OCI-LY7 (cell line): ENCODE measurements around the gene KAT7. TPM values are rescaled to one million over a fixed set of nuclear protein-coding genes. Genes with fewer than 3 reads are reported as not detected.

ENCODE experiments used
- BruUV-seq: library from RNA; stranded (reverse); fragments of 400-500 nt; replicated peaks from 2 replicates; lab custom pipeline; 2021; lab: Mats Ljungman, UMichigan
- CTCF ChIA-PET: fragments of 300-600 bp; sonication (Branson Sonifier 250); formaldehyde crosslinking; loops from one replicate; lab custom pipeline; 2022; ENCODE audit warnings: antibody characterized with exemption; ENCODE audit not compliant: unreplicated experiment; lab: Charles Lee
- POLR2A ChIA-PET: fragments of 300-600 bp; sonication (Branson Sonifier 250); formaldehyde crosslinking; loops from one replicate; lab custom pipeline; 2022; ENCODE audit warnings: antibody characterized with exemption; lab: Charles Lee
- DNase-seq: peaks from one replicate; pipeline ENCODE4 v3.0.0-alpha.2; 2015; ENCODE audit warnings: low spot score
- H2AFZ ChIP-seq: fragments of 200-600 bp; sonication (generic), shearing (Covaris generic); 2 replicates; pipeline ENCODE4 v1.6.1; 2014; ENCODE audit warnings: mild to moderate bottlenecking, antibody characterized with exemption, low read length, moderate library complexity
- H3K27ac ChIP-seq: fragments of 200-600 bp; sonication (generic); 2 replicates; pipeline ENCODE4 v1.5.1; 2014; ENCODE audit warnings: mixed run types, low read depth, mild to moderate bottlenecking, moderate library complexity, low read length, inconsistent platforms; ENCODE audit not compliant: poor library complexity, severe bottlenecking
- H3K36me3 ChIP-seq: fragments of 200-600 bp; sonication (generic); 2 replicates; pipeline ENCODE4 v1.6.1; 2014; ENCODE audit warnings: mild to moderate bottlenecking, antibody characterized with exemption, low read length, moderate library complexity, mixed read lengths; ENCODE audit not compliant: insufficient read depth
- H3K4me1 ChIP-seq: fragments of 200-600 bp; sonication (generic); 2 replicates; pipeline ENCODE4 v1.5.1; 2014; ENCODE audit warnings: mild to moderate bottlenecking, low read length; ENCODE audit not compliant: insufficient read depth, poor library complexity, severe bottlenecking
- H3K4me2 ChIP-seq: fragments of 200-600 bp; sonication (generic); 2 replicates; pipeline ENCODE4 v1.6.1; 2014; ENCODE audit warnings: mild to moderate bottlenecking, low read length
- H3K4me3 ChIP-seq: fragments of 200-600 bp; sonication (generic); 2 replicates; pipeline ENCODE4 v1.5.1; 2014; ENCODE audit warnings: mild to moderate bottlenecking, low read depth, low read length; ENCODE audit not compliant: poor library complexity, severe bottlenecking
- H3K79me2 ChIP-seq: fragments of 200-600 bp; sonication (generic); 2 replicates; pipeline ENCODE4 v1.6.1; 2016; ENCODE audit warnings: low read depth, mild to moderate bottlenecking, low read length, moderate library complexity, mixed read lengths; ENCODE audit not compliant: insufficient read depth
- H3K9me2 ChIP-seq: fragments of 200-600 bp; sonication (generic); 2 replicates; pipeline ENCODE4 v1.6.1; 2016; ENCODE audit warnings: mild to moderate bottlenecking, low read length, mixed read lengths; ENCODE audit not compliant: insufficient read depth
- H3K9me3 ChIP-seq: fragments of 200-600 bp; sonication (generic); 2 replicates; pipeline ENCODE4 v1.6.1; 2014; ENCODE audit warnings: mild to moderate bottlenecking, mixed run types, low read length, mixed read lengths
- H4K20me1 ChIP-seq: fragments of 200-600 bp; sonication (generic); 2 replicates; pipeline ENCODE4 v1.6.1; 2014; ENCODE audit warnings: mild to moderate bottlenecking, antibody characterized with exemption, low read length, moderate library complexity, mixed read lengths; ENCODE audit not compliant: insufficient read depth
- EZH2phosphoT487 ChIP-seq: fragments of 200-600 bp; sonication (generic); IDR thresholded peaks from 2 replicates; pipeline ENCODE4 v1.6.1; 2018; ENCODE audit warnings: low read depth, borderline replicate concordance, mild to moderate bottlenecking, mixed run types, antibody characterized with exemption, low read length, moderate library complexity, mixed read lengths
- intact Hi-C: fragments of 100-400 bp; cut with micrococcal nuclease; formaldehyde crosslinking; loops from one replicate; pipeline ENCODE4 v1.10.0; 2022; ENCODE audit not compliant: unreplicated experiment
- total RNA-seq, 2 experiments: library from RNA; depleted of rRNA in 1 of 2; stranded (reverse); fragments of >200 nt in 1 of 2; shearing (Covaris generic) in 1 of 2; gene quantifications; 2 replicates each; pipeline ENCODE4 v1.2.3, GENCODE V29; 2014 to 2022
- TF ChIP-seq, protein P1 (sequence below): fragments of 200-600 bp; sonication (generic); conservative IDR thresholded peaks from 2 replicates; pipeline ENCODE4 v1.5.1; 2014; ENCODE audit warnings: mild to moderate bottlenecking, antibody characterized with exemption, low read length, moderate library complexity, mixed read lengths

The KAT7 gene
- total RNA-seq, 2 experiments from 2014 or later = 43.3 to 70.3 TPM

DNA sequence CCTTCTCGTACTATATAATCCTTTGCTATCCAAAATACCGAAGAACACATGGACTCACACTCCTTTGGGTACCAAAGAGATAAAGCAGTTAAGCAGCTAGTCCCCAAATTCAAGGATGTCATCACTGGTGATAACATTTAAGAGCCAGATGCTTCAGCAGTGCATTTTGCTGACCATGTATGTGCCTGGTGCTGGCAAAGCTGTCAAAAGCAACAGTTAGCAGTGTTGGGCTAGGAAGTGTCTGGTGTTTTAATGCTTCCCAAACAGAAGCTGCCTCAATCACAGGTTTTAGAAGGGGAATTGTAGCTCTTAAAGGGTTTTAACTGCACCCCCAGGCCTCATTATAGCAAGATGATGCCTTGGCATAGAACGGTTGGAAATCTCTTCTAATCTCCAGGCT, 29.3 kb upstream of the KAT7 start:
- Histone ChIP-seq H3K79me2 (peaks cover 92% of the 10 kb centered on the region), H3K9me3 (no peaks in the 10 kb centered on the region), H3K36me3 (peaks cover 43% of the 10 kb centered on the region), H2AFZ (no peak overlapping the region), H3K4me2 (peak overlapping the region; percentile 94), H3K4me1 (peaks cover 60% of the 10 kb centered on the region), H3K4me3 (peak overlapping the region; percentile 87), H4K20me1 (peaks cover 15% of the 10 kb centered on the region; the same call in 1 of the 2 replicates), H3K27ac (peak overlapping the region; percentile 79), H3K9me2 (no peaks in the 10 kb centered on the region)
- DNase-seq = no peak
- POLR2A ChIA-PET = interaction anchor here (0.7 to 9.3 kb wide), 4 partner anchors 11 to 49 kb away, joined by 3 to 124 read pairs (median 40); no protein-coding TSS in a partner anchor
- intact Hi-C loops = no loop called here
- TF ChIP-seq, protein P1, sequence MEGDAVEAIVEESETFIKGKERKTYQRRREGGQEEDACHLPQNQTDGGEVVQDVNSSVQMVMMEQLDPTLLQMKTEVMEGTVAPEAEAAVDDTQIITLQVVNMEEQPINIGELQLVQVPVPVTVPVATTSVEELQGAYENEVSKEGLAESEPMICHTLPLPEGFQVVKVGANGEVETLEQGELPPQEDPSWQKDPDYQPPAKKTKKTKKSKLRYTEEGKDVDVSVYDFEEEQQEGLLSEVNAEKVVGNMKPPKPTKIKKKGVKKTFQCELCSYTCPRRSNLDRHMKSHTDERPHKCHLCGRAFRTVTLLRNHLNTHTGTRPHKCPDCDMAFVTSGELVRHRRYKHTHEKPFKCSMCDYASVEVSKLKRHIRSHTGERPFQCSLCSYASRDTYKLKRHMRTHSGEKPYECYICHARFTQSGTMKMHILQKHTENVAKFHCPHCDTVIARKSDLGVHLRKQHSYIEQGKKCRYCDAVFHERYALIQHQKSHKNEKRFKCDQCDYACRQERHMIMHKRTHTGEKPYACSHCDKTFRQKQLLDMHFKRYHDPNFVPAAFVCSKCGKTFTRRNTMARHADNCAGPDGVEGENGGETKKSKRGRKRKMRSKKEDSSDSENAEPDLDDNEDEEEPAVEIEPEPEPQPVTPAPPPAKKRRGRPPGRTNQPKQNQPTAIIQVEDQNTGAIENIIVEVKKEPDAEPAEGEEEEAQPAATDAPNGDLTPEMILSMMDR = no peak
- TF ChIP-seq EZH2phosphoT487 = no peak
- CTCF ChIA-PET = interaction anchor here (0.6 to 1.1 kb wide), 2 partner anchors 29 to 171 kb away, joined by 3 read pairs; no protein-coding TSS in a partner anchor
- BruUV-seq = no TSS peak

DNA sequence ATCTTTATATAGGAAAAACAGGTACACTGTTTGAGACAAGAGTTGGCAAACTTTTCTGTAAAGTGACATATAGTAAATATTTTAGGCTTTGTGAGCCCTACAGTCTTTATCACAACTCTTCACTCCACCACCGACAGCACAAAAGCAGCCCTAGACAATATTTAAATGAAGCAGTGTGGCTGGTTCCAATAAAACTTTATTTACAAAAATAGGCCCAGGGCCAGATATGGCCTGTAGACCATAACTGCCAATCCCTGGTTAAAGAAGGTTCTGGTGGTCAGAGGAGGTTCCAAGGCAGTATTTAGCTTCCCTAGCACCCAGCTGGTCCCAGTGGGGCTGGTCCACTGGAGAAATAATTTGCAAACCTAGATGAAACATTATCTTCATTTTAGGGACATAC, 28.2 kb upstream of the KAT7 start:
- Histone ChIP-seq H4K20me1 (peaks cover 15% of the 10 kb centered on the region; the same call in 1 of the 2 replicates), H3K4me2 (peak overlapping the region; percentile 94), H3K36me3 (peaks cover 39% of the 10 kb centered on the region), H3K79me2 (peaks cover 81% of the 10 kb centered on the region), H3K9me3 (peaks cover 9% of the 10 kb centered on the region; the same call in 1 of the 2 replicates), H3K4me1 (peaks cover 57% of the 10 kb centered on the region), H3K4me3 (peak overlapping the region; percentile 87), H3K27ac (peak overlapping the region; percentile 79), H3K9me2 (no peaks in the 10 kb centered on the region), H2AFZ (no peak overlapping the region)
- DNase-seq = no peak
- BruUV-seq = no TSS peak
- ChIA-PET POLR2A (interaction anchor here (1.9 to 9.3 kb wide), 3 partner anchors 12 to 23 kb away, joined by 9 to 124 read pairs (median 71); no protein-coding TSS in a partner anchor), CTCF (no interaction called here)
- no peak for TF ChIP-seq EZH2phosphoT487
- TF ChIP-seq, protein P1 = no peak
- intact Hi-C loops = no loop called here

DNA sequence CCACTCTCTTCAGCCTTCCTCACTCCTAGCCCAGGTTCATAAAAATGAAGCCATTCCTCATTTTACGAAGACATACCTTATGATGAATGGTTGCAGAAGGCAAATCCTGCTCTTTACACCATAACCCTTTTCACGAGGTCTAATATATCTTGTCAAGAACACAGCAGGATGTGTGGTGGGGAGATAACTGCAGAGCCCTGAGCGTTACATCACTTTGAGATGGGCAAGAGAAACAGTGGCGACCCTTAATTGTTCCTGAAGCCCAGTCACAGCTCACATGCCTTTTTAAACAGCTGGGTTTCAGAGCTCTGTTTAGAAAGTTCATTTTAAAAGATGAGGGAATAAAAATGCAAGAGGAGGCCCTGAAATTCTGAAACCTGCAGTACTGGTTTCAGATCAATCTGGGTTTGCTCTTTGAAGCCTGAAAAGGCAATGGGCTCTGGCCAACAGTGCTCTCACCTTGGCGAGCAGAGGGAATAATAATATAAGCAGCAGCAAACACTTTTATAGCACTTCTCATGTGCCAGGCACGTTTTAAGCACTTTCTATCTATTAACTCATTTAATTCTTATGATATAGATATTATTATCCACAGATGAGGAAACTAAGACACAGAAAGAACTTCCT, 27.4 kb upstream of the KAT7 start:
- Histone ChIP-seq H3K4me3 (peak overlapping the region; percentile 87), H3K9me2 (no peaks in the 10 kb centered on the region), H3K4me1 (peaks cover 49% of the 10 kb centered on the region), H3K79me2 (peaks cover 74% of the 10 kb centered on the region), H3K9me3 (peaks cover 16% of the 10 kb centered on the region; the same call in 1 of the 2 replicates), H2AFZ (no peak overlapping the region), H4K20me1 (peaks cover 15% of the 10 kb centered on the region; the same call in 1 of the 2 replicates), H3K27ac (peak overlapping the region; percentile 79), H3K4me2 (peak overlapping the region; percentile 94), H3K36me3 (peaks cover 33% of the 10 kb centered on the region)
- POLR2A ChIA-PET = interaction anchor here (0.7 to 9.3 kb wide), 5 partner anchors 9 to 24 kb away, joined by 3 to 124 read pairs (median 4); no protein-coding TSS in a partner anchor
- BruUV-seq = no TSS peak
- DNase-seq = no peak
- intact Hi-C loops = no loop called here
- TF ChIP-seq EZH2phosphoT487 = no peak
- TF ChIP-seq, protein P1 = no peak
- CTCF ChIA-PET = interaction anchor here (2.1 kb wide), 1 partner anchor 13 kb away, joined by 7 read pairs; no protein-coding TSS in a partner anchor
